Measurements from ENCODE around the gene RAB7B.
A peak's percentile ranks its signal among the peaks of the same experiment; 100 is the strongest.

Gene RAB7B

DNA sequence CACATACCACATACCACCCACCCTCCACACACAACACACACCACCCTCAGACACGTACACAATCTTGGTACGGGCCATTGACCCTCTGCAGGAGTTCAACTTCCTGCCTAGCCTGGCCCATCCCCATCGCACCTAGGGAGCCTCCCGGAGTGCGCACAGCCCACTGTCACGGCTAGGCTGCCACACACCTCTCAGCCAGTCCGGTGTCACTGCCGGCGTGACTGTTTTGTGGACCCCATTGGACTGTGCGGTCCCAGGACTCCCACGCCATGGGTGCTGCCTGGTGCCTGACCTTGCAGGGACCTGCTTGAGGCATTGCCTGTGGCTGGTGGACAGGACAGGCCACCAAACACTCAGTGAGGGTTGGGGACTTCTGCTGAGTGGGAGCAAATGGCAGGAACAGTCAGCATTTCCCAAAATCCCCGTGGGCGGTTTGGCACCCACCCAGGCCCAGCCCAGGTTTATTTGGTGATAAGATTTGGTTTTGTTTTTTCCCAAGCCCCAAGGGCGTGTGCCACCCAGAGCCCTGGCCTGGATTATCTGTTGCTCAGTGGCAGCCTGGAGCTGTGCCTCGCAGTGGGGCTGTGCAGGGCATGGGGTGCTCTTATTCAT lies 27.7 kb downstream of the RAB7B start:
- DNase-seq = no peak

DNA sequence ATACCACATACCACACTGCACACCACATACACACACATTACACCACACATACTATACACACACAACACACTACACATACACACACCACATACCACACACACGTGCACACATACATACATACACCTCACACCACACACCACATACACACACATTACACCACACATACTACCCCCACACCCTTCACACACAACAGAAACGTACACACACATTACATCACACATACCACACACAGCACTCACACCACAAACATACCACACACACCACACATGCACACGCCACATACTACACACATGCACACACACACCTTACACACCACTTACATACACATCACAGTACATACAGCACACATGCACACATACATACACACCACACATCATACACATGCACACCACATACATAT lies 28.5 kb downstream of the RAB7B start:
- no peak for DNase-seq

DNA sequence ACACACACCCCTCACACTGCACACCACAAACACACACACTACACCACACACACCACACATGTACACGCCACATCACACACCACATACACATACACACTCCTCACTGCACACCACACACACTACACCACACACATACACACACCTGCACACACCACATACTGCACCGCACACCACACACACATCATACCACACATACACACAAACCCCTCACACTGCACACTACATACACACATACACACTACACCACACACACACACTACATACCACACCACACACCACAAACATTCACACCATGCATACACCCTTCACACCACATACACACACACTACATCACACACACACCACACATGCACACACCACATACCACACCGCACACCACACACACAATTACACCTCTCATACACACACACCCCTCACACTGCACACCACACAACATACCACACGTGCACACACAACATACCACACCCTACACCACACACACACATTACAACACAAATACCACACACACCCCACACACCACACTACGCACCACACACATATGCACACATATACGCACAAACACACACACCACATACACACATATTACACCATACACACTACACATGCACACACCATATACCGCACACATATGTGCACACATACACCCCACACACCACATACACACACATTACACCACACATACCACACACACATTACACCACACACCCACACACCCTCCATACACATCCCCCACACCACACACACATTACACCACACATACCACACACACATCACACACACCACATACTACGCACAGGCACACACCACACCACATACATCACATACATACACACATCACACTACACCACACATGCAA lies 29.6 kb downstream of the RAB7B start:
- no peak for DNase-seq

DNA sequence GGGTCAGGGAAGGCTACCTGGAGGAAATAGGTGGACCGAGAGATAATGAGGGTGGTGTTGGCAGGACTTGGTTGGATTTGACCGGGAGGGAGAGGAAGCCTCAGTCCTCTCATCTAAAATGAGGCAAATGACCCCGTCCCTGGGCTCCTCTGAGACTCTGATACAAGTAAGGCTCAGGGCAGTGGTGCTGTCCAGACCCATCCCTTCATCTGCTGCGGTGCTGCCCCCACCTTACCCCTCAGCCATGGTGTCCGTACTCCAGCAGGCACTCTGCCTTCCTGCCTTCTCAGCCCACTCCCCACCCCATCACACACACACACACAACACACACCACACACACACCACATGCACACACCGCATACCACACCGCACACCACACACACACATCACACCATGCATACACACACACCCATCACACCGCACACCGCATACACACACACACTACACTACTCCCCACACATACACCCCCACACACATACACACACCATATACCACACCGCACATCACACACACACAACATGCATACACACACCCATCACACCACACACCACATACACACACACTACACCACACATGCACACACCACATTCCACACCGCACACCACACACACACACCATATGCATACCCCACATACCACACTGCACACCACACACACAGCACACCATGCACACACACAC lies 30.6 kb downstream of the RAB7B start:
- DNase-seq = no peak

DNA sequence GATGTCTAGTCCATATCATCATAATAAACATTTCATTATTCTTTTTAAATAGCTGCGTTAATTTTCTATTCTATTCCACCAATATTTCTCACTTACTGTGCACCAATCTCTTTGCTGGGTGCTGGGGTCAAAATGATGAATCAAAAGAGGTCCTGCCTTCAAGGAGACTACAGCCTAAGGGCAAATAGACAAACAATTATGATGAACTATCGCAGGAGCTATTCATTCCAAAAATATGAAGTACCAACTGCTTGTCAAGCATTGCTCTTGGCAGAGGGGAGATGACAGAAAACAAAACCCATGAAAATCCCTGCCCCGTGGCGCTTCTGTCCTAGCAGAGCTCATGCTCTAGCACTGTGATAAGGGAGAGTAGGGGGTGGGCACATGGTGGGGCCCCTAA lies 31.1 kb downstream of the RAB7B start:
- DNase-seq = no peak

DNA sequence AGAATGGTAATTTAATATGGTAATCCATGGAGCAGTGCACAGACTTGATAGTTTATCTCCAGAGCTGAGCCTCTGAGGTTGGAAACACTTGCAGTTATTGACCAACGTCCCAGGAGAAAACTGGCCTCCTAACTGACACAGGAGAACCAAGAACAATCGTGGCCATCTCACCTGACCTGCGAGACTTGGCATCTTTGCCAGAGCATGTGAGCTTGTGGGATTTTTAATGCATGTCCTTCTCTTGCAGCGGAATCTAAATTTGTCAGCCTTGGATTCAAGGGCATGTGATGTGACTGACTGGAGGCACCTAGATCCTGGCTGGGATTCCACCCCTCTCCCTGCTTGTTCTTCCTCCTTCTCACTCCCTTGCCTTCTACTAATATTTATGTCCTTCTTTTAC lies 32.1 kb downstream of the RAB7B start:
- no peak for DNase-seq

DNA sequence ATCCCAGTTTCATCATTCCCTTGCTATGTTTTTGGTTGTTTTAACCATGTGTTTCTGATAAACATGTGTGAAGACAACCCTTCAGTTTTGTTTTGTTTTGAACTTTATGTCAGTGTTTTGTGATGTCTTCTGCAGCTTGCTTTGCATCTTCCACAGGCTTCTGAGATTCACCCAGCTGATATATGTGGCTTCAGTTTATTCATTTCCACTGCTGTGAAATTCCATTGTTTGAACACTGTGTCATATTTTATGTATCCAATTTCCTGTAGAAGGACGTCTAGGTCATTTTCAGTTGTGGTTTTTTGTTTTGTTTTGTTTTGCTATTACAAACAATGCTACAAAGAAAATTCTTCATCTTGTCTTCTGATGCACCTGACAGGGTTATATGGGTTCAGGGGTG lies 32.7 kb downstream of the RAB7B start:
- DNase-seq = no peak

DNA sequence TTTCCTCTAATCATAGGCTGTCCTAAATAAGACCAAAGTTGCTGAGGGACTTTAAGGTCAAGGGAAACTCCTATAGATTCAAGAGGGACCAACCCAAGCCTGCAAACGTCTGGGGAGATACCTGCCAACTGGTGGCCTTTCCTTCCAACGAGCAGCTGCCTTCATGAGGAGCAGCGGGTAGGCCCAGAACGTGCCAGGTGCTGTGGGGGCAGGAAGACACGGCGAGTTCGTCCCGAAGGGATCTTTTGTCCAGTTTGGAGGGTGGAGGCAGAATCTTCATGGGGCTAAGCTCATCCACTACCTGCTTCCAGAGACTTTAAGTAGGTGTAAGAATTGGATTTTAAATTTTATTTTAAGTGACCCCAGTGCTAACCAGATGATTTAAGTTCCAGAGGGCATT lies 34.0 kb downstream of the RAB7B start:
- no peak for DNase-seq

DNA sequence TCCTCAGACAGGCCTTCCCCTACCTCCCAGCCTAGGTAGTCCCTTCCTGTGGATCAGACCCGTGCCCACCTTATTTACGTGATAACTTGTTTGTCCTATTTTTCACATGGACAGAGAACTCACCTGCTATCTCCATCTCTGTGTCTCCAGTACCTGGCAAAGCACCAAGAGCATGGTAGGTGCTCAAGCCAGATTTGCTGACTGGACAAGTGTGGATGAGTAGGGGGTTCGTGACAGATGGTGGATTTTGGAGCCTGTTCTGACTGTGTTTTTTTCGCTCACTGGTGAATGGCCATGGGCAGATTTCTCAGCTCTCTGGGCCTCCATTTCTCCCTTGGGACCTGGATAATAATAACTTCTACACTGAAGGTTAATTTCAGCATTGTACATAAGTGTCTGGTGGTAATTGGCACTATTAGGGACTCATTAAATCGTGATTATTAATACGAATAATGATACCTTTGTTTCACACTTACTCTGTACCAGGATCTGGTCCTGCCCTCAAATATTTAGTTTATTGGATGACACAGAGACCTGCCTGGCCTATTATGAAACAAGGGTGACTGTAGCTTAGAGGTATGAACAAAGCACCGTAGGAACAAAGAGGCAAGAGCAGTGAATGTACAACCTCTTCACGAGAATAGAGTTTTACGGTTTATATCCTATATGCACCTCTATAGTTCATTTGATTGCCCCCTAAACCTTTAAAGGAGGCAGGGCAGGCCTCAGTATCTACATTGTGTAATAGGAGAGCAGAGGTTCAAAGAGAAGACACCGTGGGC lies 35.5 kb downstream of the RAB7B start:
- no peak for DNase-seq

DNA sequence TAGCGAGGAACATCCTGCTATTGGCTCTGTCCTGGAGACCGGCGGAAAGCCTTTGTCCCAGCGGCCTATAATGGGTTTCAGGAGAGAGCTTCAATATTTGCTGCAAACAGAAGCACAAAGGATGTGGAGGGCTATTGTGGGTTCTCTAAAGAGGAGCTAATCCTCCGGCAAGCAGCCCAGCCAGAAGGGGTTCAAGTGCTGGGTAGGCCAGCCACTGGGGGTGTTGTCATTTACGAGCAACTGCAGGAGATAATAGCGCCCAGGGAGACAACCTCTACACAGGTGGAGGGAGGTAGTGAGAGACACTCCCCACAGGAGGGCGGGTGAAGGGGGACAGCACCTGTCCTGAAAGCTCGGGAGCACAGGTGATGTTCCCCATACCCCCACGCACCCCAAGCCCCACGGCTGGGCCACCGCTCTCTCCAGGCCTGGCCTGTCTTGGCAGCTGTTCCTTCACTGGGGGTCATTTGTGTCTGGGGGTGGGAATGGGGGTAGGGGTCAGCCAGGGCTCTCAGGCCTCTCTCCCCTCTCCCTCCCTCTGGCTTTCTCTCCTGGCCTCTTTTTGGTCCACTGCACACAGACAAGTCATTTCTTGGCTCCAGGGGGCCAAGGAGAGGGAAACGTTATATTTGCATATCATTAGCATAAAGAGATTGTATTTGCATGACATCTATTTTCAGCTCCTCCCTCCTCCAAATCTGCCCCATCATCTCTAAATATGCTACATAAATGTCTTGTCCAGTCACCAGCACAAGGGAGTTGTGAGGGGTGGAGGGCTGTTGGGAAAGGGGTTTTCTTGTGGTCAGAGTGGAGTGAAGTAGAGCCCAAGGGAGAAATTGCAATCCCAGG lies 37.9 kb downstream of the RAB7B start:
- DNase-seq = no peak

DNA sequence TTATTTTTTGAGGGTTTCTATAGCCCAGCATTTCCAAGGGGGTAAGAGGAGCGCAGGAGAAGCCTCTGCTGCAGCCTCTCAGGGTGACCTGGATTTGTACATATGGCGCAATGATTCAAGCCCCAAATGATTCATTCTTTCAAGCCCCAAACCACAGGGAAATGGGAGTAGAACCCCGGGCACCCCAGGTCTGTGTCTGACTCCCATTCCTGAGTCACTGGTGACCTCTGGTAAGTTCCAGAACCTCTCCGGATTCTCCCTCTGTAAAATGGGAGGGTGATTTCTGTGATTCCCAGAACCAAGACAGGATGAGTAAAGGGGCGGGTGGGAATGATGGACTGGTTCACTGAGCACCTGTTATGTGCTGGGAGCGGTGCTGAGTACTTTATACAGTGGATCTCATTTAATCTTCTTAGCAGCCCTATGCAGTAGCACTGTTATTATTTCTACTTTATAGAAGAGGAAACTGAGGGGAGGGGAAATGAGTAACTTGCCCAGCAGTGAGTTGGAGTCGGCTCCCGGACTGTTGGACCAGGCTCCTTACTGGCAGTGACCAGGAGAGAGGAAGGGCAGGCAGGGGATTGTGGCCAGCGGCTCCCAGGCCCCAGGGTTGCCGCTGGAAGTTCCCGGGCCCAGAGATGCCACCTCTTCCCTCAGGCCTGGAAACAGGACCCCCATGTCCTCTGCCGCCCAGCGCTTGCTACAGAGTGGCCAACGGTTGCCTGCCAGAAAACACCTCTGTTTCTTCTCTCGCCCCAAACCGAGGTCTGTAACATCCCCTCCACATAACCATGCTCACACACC lies 39.6 kb downstream of the RAB7B start:
- DNase-seq = no peak

DNA sequence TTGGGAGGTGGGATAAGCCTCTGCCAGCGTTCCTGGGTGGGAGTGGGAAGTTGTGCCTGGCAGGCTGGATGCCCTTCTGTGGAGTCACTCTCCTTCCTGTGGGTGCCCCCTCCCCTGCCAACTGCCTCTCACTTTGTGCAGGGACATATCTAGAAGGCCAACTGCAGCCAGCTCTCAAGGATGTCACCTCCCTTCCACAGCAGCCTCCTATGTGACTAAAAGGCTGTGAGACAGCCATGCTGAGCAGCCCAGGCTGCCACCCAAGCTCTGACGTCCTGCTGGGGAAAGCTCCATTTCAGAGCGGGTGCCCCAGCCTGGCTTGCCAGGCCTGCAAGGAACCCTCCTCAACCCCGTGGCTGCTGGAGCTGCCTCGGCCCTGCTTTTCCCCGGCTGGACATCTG lies 40.4 kb downstream of the RAB7B start:
- DNase-seq = peak in 1 of 56 donors; percentile 18

DNA sequence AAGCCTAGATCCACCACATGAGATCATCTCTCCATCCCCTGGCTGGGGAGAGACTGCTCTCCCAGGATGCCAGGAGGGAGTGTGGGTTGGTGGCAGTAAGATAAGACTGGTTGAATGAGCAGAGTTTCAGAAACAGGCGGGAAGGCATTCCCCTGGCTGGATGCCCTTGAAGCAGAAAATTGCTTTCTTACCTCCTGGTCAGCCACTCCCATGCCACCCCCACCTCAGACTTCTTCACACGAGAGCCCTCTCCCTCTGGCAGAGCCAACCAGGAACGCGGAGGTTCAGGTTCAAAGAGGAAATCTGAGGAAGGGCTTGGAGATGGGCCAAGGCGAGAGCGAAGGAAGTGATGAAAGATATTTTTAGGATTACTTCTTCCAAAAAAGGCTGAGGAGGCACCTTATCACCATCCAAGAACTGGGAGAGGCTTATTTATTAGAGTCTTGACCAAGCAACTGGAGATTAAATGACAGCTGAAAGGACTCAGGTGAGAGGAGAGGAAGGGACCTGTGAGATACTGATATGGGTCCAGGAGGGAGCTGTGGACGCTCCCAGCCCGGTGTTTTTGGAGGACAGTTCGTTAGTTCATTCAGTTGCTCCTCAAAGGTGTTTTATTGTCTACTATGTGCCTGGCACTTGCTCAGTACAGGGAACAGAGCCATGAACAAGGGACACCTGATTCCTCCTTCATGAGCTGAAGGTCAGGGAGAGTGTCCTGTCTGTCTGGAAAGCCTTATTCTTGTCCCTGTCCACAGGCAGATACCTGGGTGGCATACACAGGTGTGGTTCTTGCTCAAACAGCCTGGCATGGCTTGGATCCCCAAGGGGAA lies 41.0 kb downstream of the RAB7B start:
- no peak for DNase-seq

DNA sequence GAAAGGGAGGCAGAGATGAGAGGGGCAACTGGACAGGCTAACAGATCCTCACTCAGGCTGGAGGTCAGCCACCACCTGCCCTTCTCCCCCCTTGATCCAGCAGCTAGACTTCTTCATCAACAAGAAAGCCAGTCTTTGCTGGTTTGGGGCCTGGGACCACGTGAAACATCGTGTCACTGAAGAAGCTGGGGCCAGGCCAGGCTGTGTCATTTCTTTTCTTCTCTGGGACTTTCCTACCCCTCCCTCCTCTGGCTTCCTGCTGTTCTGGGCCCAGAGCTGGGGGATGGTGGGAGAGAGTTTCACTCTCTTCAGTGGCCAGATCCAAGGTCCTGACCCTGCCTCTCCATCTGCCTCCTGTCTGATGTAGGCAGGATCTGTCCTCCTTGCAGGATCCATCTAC lies 41.8 kb downstream of the RAB7B start:
- DNase-seq = peak in 11 of 56 donors; percentile 10 to 35 (median 23)

DNA sequence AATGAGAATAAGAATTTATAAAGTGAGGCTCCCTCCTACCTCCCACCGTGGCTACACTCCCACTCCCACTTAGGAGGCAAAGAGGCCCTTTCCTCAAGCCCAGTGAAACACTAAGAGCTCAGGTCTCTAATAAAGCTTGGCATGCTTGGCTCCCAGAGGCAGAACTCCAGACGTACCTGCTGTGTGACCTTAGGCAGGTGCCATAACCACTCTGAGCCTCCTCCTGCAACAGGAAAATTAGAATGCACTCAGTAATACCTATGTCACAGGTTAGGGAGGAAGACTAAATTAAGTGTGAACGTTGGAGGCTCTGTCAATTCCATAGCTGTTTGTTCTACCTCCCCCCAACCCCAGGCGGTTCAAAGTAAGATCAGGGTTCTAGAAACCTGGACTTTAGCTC lies 43.4 kb downstream of the RAB7B start:
- DNase-seq = no peak

DNA sequence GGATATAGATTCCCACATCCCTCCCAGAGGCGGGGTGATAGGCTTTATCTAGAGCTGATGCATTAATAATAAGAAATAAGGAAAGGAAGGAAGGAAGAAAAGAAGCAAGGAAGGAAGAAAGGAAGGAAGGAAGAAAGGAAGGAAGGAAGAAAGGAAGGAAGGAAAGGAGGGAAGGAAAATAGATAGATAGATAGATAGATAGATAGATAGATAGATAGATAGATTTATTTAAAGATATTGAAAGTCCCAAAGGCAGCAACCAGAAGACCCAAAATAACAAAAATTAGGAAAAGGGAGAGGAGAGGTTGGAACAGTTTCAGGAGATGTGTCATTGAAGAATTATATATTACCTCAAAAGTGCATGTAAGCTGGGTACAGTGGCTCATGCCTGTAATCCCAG lies 47.7 kb downstream of the RAB7B start:
- no peak for DNase-seq

DNA sequence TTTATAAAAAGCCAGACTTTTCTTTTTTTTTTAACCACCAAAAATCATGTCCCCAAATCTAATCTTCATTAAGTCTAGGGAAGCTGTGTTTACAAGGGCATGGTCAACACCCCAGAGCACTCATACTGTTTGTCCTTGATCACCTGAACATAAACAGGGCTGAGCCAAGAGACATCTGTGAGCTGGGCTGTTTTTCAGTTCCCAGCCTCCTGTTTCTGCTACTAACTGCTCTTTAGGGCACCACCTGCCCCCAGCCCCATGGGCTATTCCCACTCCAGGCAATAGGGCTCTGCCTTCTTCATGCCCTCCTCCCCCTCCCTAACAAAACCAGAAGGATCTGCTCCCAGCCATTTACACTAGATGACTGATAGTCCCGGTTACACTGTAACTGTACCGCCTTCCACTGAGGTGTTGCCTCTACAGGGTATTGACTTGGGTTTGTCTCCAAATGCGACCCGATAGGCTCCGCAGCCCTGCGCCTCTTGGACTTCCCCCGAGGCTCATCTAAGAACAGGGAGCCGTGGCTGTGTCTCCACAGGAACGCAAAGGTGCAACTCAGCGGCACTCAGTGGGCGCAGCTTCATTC lies 48.3 kb downstream of the RAB7B start:
- DNase-seq = no peak

DNA sequence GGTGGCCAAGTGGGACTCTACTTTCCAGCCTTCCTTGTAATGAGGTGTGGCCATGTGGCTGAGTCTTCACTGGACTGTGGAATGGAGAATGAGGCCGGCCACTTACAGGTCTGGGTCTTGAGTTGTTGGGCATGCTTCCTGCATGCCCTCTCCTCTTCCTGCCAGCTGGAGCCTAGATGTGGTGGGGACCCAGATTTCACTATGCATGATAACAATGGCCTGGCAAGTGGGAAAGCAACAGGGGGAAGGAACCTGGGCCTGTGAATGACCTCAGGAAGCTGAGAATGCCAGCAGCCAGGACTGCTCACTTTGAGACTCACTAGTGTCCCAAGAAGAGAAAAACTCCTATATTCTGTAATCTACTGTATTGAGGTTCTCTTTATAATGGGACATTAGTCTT lies 51.4 kb downstream of the RAB7B start:
- no peak for DNase-seq

All from amygdala (tissue), 56 donors.